GM19023 (cell line): ENCODE data around the gene FBLN1.
"Not testable (repeated sequence)": the region's sequence is repeated elsewhere in the genome, so short reads cannot be mapped to it uniquely, and the experiment has no call there.

Source experiments
- ATAC-seq: cut with Tn5 transposase; IDR thresholded peaks from one replicate; pipeline ENCODE4 v1.9.1; 2021; ENCODE audit warnings: mild to moderate bottlenecking, moderate library complexity; ENCODE audit not compliant: unreplicated experiment

Gene FBLN1

DNA sequence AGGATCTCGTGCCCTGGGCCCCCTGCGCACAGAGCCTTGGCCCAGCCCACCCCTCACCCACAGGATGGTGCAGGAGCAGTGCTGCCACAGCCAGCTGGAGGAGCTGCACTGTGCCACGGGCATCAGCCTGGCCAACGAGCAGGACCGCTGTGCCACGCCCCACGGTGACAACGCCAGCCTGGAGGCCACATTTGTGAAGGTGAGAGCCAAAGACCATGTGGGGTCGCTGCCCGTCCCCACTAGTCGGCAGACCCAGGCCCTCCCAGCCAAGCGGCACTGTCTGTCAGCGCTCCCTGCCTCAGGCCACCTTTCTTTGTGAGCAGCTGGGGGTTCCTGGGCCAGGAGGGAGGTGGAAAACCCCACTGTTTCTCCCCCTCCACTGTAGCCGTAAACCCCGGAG lies 22.8 kb downstream of the FBLN1 start:
- ATAC-seq: no peak

DNA sequence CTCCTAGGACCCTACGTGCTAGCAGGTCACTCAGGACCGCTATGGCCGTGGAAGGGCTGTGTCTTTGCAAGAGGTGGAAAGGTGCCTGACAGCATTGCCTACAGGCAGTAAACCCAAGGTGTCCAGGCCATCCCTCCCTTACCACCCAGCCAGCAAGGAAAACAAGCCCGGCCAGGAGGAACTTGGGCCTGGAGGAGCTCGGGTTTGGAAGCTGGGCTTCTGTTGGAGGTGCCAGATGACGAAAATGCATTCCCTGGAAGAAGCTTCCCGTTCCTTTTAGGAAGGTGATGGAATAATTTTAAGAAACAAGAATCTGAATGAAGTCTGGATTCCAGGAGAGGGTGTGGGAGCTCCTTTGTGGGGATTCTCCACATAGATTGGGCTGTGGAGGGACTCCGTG lies 23.6 kb downstream of the FBLN1 start:
- ATAC-seq: no peak

GRCh38 chr22:45526768-45527360 lies 24.2 kb downstream of the FBLN1 start:
- ATAC-seq: no peak

GRCh38 chr22:45527456-45527855 lies 24.8 kb downstream of the FBLN1 start:
- no peak for ATAC-seq

GRCh38 chr22:45528046-45528445 lies 25.4 kb downstream of the FBLN1 start:
- ATAC-seq: no peak

- no peak for ATAC-seq
Observed at GRCh38 chr22:45529105-45529504, 26.4 kb downstream of the FBLN1 start.

GRCh38 chr22:45529971-45530575 lies 27.4 kb downstream of the FBLN1 start:
- ATAC-seq: no peak

GRCh38 chr22:45531441-45532234 lies 29.0 kb downstream of the FBLN1 start:
- ATAC-seq: no peak

DNA sequence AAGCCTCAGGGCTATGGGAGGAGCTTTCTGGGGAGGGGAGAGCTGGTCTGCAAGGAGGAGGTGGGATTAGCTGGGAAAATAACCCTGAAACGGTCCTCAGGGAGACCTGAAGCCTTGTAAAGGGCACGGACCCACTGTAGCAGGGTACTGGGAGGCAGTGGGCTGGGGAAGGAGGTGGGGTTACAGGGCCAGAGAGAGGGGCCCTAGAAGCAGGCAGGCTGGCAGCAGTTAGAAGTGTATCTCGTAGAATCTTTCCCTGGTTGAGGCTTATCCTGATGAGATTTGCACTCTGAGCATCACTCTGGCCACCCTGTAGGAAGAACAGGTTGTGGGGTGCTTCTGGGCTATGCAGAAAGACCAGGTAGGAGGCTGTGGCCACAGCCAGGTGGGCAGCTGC lies 29.6 kb downstream of the FBLN1 start:
- no peak for ATAC-seq

- ATAC-seq: no peak
Observed at GRCh38 chr22:45533703-45534102, 31.0 kb downstream of the FBLN1 start.

DNA sequence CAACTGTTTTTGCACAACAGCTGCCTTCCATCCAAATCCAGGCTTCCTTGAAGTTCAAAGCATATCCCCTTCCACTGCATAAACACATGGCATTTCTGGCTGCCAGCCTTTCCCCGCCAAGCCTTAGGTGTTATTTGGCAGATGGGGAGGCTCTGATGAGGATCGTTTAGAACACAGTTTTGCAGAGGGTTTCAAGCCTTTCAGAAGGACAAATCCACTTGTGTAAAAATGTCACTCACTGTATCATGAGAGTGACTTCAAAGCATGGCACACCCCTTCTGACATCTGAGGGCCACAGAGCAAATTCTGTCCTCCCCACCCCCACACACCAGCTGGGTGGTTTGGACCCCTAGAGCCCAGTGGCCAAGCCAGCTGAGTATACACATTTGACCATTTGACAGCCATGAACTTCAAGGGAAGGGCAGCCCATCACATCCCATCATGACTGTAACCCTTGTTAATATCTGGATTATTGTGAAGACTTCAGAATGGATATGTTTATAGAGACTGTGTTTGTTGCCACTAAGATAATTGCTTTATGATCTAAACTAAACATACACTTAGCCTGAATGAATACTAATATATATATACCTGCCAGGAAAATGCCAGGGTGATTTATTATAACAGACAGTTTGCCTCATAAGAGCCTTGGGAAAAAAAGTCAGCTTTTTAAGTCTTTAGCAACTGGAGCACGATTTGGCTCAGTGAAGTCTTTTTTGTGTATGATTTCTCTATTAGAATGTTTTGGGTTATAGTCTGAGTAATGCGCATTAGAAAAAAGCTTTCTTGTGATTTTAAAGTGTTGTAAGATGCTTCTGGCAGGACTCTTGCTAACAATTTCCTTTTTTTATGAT lies 31.9 kb downstream of the FBLN1 start:
- no peak for ATAC-seq

DNA sequence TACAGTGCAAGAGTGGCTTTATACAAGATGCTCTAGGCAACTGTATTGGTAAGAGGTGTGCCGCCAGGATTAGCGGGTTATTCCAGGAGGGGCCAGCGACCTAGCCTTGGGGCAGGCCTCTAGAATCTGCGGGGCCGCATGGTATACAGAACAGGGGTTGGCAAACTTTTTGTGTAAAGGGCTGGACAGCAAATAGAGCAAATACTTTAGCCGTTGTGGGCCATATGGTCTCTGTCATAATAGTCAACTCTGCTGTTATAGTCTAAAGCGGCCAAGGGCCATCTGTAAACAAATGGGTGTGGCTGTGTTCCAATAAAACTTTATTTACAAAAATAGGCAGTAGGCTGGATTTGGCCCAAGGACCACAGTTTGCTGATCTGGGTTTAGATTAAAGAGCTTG lies 32.6 kb downstream of the FBLN1 start:
- ATAC-seq: no peak

DNA sequence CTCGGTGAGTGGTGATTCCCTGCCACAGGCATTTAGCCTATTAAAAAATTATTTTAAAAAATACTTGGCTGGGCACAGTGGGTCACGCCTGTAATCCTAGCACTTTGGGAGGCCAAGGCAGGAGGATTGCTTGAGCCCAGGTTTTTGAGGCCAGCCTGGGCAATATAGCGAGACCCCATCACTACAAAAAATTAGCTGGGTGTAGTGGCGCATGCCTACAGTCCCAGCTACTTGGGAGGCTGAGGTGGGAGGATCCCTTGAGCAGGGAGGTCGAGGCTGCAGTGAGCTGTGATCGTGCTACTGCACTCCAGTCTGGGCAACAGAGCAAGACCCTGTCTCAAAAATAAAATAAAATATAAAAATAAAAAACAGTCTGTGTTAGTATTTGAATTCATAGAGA lies 33.2 kb downstream of the FBLN1 start:
- not testable (repeated sequence) for ATAC-seq

GRCh38 chr22:45537734-45538181 lies 35.1 kb downstream of the FBLN1 start:
- no peak for ATAC-seq

DNA sequence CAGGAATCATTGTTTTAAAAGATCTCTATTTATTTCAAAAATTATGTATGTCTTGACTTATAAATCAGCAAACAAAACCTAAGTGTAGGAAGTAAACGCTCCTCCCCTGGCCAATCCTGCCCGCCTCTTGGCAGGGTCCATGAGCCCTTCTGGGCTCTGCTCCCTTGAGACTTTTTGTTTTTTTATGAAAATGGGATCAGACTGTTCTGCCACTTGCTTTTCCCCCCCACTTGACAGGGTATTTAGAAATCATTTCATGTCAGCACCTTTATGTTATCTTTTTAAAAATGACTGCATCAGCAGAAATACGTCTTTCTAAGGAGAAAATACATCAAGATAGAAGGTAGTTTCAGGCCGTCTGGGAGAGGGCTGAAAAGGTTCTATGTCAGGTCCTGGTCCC lies 35.6 kb downstream of the FBLN1 start:
- no peak for ATAC-seq

DNA sequence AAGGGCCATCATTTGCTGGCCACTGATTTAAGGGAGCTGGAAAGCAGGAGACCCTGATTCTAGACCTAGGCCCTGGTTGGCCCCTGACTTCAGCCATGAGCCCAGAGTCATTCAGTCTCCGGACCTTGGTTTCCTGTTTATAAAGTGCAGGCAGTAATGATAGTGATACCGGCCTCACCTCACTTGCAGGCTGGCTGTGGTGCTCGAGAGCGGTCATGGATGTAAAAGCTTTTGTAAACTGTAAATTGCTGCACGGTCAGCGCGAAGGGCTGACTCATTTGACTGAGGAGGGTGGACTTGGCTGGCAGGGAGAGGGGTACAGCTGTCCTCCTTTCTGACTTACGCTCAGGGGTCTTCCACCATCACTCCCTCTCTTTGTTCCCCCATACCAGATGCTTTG lies 37.4 kb downstream of the FBLN1 start:
- ATAC-seq: no peak

DNA sequence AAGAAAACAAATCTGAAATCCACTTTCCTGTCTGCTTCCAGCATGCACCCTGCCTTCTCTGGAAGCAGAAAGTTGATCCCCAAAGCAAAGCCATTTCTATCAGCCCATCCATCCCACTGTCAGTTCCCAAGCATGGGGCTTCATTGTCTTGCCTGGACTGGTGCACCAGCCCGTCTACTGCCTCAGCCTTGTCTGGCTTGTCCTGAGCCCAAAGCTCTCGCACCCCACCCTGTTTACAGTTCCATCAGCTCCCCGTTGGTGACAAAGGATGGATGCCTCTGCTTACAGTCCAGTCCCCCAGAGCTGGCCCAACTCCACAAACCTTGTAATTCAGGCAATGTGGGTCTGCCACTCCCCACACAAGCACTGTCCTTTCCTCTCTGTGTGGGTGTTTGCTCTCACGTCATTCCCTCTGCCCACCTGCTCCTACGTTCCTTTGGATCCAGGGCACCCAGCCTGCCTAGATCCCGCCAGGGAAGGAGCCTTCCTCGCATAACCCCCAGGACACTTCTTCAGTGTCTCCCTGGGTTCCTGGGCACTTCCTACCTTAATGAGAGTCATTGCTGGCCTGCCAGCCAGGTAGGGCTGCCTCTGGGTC lies 38.8 kb downstream of the FBLN1 start:
- ATAC-seq: no peak

DNA sequence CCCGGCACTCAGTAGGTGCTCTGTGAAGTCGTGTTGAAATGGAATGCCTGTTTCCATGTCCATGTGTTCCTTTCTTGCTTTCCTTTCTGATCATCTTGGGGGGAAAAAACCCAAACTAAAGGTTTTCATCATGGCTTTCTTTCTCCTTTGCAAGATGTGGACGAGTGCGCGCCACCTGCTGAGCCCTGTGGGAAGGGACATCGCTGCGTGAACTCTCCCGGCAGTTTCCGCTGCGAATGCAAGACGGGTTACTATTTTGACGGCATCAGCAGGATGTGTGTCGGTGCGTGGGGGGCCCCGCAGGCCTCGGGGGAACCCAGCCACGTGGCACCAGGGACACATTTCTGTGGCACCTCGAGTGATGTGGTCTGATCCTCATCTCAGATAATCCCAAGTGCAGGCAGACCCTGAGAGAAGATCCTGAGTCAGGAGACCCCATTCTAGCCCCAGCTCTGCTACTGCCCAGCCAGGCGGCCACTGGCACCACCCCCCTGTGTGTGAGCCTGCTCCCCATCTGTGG lies 39.4 kb downstream of the FBLN1 start:
- ATAC-seq: no peak

- not testable (repeated sequence) for ATAC-seq
Observed at GRCh38 chr22:45542736-45543135, 40.1 kb downstream of the FBLN1 start.

GRCh38 chr22:45543243-45543642 lies 40.6 kb downstream of the FBLN1 start:
- ATAC-seq: no peak
